GM19025 (cell line): ENCODE data around the gene HSPBP1.
"Not testable (repeated sequence)": the region's sequence is repeated elsewhere in the genome, so short reads cannot be mapped to it uniquely, and the experiment has no call there.

ENCODE experiments used
- ATAC-seq: cut with Tn5 transposase; IDR thresholded peaks from one replicate; pipeline ENCODE4 v1.9.1; 2021; ENCODE audit warnings: mild to moderate bottlenecking, low read depth, moderate library complexity; ENCODE audit not compliant: unreplicated experiment

HSPBP1 gene

GRCh38 chr19:55279770-55280643 lies at the start of gene HSPBP1:
Gene HSPBP1, minus strand, starts transcription at chr19:55280110. Its CDS starts 502 bp downstream, at chr19:55279608.
- ATAC-seq = peak; percentile 69

- not testable (repeated sequence) for ATAC-seq
These were observed 48.9 kb upstream of the HSPBP1 start for GRCh38 chr19:55328774-55329318.

- ATAC-seq = no peak
These were observed 45.3 kb upstream of the HSPBP1 start, which contains the start of gene TMEM150B for GRCh38 chr19:55325172-55325571. Gene TMEM150B, minus strand, starts transcription at chr19:55325341. Its CDS starts 4,305 bp downstream, at chr19:55321036.

- no peak for ATAC-seq
These were observed 44.8 kb upstream of the HSPBP1 start for GRCh38 chr19:55324662-55325061.

GRCh38 chr19:55322204-55322885 lies 42.4 kb upstream of the HSPBP1 start:
- no peak for ATAC-seq

GRCh38 chr19:55321466-55322137 lies 41.7 kb upstream of the HSPBP1 start:
- ATAC-seq = no peak

- no peak for ATAC-seq
These were observed 41.0 kb upstream of the HSPBP1 start for GRCh38 chr19:55320844-55321419.

GRCh38 chr19:55319785-55320184 lies 39.9 kb upstream of the HSPBP1 start:
- ATAC-seq = no peak

GRCh38 chr19:55316646-55317045 lies 36.7 kb upstream of the HSPBP1 start:
- ATAC-seq = no peak

GRCh38 chr19:55315956-55316525 lies 36.1 kb upstream of the HSPBP1 start:
- ATAC-seq = no peak

- no peak for ATAC-seq
These were observed 34.5 kb upstream of the HSPBP1 start for GRCh38 chr19:55314396-55314795.

GRCh38 chr19:55312621-55313512 lies 33.0 kb upstream of the HSPBP1 start:
- no peak for ATAC-seq

- no peak for ATAC-seq
These were observed 31.9 kb upstream of the HSPBP1 start for GRCh38 chr19:55311797-55312196.

- no peak for ATAC-seq
These were observed 31.5 kb upstream of the HSPBP1 start for GRCh38 chr19:55311397-55311796.

GRCh38 chr19:55310498-55310897 lies 30.6 kb upstream of the HSPBP1 start:
- ATAC-seq = no peak

- no peak for ATAC-seq
These were observed 29.5 kb upstream of the HSPBP1 start for GRCh38 chr19:55309448-55309847.

GRCh38 chr19:55308281-55308680 lies 28.4 kb upstream of the HSPBP1 start:
- ATAC-seq = no peak

GRCh38 chr19:55306712-55307111 lies 26.8 kb upstream of the HSPBP1 start:
- ATAC-seq = no peak

GRCh38 chr19:55305983-55306562 lies 26.2 kb upstream of the HSPBP1 start:
- no peak for ATAC-seq
